Left hindlimb (tissue), 1 donor: ENCODE results near the gene BABAM2.

ENCODE experiments used
- DNase-seq: peaks from one replicate; pipeline ENCODE4 v3.0.0-alpha.2; 2018

BABAM2 gene

DNA sequence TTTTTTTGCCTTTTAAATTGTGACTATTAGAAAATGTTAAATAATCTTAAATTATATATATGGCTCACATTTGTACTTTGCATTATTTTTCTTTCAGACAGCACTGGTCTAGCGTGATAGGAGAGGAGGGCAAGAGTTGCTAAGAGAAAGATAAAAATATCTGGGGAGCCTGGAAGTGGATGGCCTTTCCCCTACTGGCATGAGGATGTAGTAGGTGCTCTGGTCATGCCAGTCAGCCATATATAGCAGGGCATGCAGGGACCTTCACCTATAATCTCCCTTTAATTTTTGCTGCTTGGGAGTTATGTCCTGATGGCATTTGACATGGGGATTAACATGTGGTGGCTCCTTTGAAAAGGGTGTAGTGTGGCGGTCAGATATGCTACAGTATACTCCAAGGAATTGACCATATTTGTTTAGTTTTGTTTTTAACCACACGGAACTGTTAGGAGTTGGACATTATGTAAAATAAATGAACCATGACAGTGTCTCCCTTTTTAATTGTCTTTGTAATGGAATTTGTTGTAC lies 144.7 kb downstream of the BABAM2 start:
- DNase-seq: no peak

DNA sequence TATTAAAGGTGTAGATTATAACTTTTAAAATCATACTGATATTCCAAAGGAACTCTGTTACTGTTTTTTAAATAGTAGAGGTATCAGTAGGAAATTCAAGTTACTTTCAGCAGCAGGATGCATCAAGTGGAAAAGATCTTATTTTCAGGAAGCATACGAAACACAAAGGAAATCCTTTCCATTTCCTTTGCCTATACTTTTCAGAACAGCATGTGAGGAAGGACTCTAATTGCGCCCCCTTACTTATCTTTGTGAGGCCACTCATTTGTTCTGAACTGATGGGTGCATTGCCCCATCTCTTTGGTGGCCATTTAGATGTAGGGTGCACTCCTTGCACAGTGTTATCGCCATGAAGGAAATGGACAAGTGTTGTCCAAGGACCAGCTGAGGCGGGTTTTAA lies 145.3 kb downstream of the BABAM2 start:
- no peak for DNase-seq

DNA sequence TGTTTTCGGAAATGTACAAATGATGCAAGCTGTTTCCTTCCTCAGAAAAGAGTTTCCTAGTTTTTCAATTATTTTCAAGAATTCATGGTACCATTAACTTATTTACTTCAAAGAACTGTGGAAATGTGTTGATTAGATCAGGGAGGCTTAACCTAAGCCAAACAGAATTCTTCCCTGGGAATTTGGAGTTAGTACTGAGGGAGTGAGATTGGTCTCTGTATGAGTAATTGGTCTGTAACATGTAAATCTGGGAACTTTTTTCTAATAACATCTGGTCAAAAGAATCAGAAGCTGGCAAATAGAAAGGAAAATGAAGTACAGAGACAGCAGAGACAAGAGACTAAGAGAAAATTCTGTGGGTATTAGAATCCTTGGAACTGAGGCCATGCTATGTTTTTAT lies 145.8 kb downstream of the BABAM2 start:
- DNase-seq: no peak

GRCh38 chr2:28038722-28039121 lies 148.2 kb downstream of the BABAM2 start:
- no peak for DNase-seq

GRCh38 chr2:28045676-28046351 lies 155.3 kb downstream of the BABAM2 start:
- no peak for DNase-seq

GRCh38 chr2:28046921-28047320 lies 156.4 kb downstream of the BABAM2 start:
- no peak for DNase-seq

DNA sequence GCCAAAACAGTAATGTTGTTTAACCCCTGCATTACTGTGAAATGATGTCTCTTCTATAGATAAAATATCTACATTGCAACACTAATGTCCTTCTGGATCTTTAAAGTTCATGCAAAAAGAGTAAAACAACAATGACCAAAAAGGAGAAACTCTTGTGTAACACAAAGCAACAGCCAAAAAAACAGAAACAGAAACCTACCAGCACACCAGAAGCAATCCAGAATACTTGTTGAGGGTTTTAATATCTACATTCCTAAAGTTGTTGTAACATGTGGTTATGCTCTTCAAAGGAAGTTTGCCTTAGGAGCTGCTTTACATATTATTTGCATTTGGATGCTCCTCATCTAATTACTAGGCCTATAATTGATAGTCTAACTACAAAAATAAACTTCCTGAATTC lies 157.2 kb downstream of the BABAM2 start:
- DNase-seq: no peak

- DNase-seq: no peak
Observed at GRCh38 chr2:28048341-28048740, 157.8 kb downstream of the BABAM2 start.

DNA sequence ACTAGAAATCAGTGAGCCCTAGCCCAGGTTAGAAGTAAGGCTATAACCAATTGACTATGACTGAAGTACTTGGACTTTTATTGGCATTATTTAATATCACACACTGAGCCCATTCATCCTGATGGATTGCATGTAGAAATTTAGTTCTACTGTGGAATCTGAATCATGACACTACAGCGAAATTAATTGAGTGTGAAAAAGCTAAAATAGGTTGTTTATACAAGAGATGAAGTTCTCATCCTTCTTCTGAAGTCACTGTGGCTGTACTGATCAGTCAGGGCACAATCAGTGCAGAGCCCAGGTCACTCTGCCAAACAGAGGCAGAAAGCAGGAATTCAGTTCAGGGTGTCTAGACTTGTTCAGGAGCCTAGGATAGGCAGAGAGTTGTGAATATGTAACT lies 158.9 kb downstream of the BABAM2 start:
- no peak for DNase-seq

DNA sequence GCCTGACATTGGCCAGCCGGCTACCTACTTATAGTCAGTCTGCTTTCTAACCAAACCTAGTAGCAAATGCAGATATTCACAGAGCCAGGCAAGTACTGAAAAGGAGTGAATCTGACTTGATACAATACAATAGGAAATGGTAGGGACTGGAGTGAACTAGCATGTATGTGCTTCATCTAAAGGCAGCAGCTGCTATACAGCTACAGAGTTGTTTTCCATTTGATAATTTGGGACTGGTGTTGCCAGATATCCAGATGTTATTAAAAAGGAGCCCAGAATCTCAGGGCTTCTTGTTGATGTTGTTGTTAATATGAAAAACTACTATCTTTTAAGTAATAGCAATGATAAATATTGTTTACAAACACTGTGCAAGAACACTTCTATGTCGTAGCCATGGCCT lies 159.4 kb downstream of the BABAM2 start:
- no peak for DNase-seq

- no peak for DNase-seq
Observed at GRCh38 chr2:28052691-28053090, 162.2 kb downstream of the BABAM2 start.

GRCh38 chr2:28053597-28053996 lies 163.1 kb downstream of the BABAM2 start:
- DNase-seq: no peak

DNA sequence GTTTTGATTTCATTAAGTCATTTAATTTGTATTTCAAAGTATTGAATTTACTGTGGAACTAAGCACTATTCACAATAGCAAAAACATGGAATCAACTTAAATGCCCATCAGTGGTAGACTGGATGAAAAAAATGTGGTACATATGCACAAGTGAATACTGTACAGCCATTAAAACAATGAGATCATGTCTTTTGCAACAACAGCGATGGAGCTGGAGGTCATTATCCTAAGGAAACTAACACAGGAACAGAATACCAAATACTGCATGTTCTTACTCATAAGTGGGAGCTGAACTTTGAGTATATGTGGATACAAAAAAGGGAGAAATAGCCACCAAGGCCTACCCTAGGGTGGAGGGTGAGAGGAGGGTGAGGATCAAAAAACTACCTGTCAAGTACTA lies 164.4 kb downstream of the BABAM2 start:
- no peak for DNase-seq

DNA sequence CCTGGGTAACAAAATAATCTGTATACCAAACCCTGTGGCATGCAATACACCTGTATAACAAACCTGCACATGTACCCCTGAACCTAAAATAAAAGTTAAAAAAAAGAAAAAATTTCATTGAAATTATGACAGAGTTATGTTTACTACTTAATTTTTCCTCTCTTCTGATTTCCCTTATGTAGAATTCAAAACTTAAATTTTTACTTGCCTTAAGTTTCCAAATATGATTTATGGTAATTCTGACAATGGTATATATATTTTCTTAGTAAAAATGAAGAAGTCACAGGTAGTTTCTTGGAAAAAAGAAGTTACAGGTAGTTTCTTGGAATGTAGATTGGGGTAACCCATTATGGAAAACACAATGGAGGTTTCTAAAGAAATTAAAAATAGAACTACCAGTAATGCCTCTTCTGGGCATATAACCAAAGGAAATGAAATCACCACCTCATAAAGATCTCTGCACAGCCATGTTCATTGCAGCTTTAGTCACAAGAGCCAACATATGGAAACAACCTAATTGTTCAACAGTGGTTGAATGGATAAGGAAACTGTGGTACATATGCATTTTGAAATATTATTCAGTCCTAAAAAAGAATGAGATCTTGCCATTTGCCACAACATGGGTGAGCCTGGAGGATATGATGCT lies 164.9 kb downstream of the BABAM2 start:
- no peak for DNase-seq

GRCh38 chr2:28058791-28059190 lies 168.3 kb downstream of the BABAM2 start:
- DNase-seq: no peak

- DNase-seq: no peak
Observed at GRCh38 chr2:28062867-28063266, 172.3 kb downstream of the BABAM2 start.

DNA sequence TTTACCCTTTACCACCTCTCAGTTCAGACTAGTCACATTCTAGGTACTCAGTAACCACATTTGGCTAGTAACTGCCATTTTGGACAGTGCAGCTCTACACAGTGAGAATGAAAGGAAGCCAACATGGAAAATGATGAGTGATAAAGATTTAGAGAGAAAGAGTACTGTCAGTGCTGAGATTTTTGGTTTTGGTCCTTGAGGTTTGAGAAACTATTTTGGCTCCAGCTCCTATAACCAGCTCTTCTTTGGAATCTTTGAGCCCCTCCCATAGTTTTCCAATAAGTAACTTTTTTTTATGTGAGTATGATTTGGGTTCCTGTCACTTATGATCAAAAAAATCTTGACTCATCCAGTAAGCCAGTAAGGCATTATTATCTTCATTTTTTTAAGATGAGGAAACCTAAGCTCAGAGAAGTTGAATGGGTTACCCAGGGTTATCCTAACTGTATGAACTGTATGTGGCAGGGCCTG lies 173.0 kb downstream of the BABAM2 start:
- DNase-seq: no peak

GRCh38 chr2:28067602-28068001 lies 177.1 kb downstream of the BABAM2 start:
- DNase-seq: no peak

- DNase-seq: no peak
Observed at GRCh38 chr2:28068088-28068487, 177.6 kb downstream of the BABAM2 start.

DNA sequence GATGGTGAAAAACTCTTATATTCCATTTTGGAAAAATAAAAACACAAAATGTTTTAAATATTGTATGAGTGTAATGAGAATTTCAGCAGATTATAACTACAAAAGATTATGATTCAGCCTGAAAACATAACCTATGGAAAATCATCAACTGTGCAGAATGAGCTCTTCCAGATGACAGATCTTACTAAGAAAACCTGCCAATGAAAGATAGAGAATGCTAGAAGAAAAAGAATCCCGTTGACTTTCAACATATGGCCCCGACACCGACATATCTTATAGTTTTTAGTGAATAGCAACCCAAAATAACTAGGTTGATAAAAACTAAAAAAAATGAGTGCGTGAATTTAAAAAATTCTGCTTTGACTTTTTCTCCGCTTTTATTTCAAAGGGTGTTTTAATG lies 178.0 kb downstream of the BABAM2 start:
- no peak for DNase-seq

DNA sequence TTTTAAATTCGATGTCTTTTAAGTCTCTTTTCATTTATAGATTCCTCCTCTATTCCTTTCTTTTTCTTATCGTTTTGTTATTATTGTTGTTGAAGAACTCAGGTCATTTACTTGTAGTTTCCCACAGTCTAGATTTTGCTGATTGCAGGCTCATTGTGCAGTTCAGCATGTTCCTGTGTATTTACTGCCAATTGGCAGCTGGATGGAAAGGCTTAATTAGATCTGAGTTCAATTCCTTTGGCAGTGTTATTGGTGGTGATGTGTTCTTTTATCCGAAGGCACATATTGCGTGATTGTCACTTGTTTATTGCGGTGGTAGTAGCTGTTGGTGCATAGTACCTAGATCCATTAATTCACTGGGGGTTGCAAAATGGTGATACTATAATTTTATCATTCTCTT lies 180.7 kb downstream of the BABAM2 start:
- no peak for DNase-seq

- no peak for DNase-seq
Observed at GRCh38 chr2:28074137-28074536, 183.6 kb downstream of the BABAM2 start.

DNA sequence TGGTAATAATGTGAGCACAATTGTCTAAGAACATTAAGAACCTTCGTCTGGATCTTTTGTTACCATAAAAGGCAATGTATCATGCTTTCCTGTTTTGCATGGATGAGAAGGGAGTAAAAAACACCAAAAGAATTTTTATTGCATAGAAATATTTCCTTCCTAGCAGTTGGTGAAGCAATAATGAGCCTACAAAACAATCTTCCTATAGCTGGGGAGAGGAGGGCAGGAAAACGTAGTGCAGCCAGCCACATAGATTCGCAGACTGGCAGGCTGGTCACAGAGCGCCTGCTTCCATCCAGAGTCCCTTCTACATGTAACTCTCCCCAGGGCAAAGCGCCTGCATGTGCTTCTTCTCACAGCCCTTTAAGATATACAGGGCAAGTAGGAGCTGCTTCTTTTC lies 190.4 kb downstream of the BABAM2 start:
- DNase-seq: no peak

GRCh38 chr2:28082131-28082530 lies 191.6 kb downstream of the BABAM2 start:
- no peak for DNase-seq

- no peak for DNase-seq
Observed at GRCh38 chr2:28083476-28083875, 192.9 kb downstream of the BABAM2 start.
